Cardiac muscle cell (in vitro differentiated cells and primary cell): ENCODE data around the gene SDF4. TPM values are rescaled to one million over a fixed set of nuclear protein-coding genes. Genes with fewer than 3 reads are reported as not detected.

ENCODE experiments used
- DNase-seq, 2 donors: peaks; one replicate each; pipeline versions ENCODE4 v3.0.0 to v3.0.0-alpha.2; 2010 to 2017; ENCODE audit warnings: low read depth in 1 of 2, low spot score in 1 of 2
- H3K27ac ChIP-seq: fragments of 200-600 bp; sonication (generic); 2 replicates; pipeline ENCODE4 v1.5.1; 2016
- H3K27me3 ChIP-seq: fragments of 200-600 bp; sonication (generic); 2 replicates; pipeline ENCODE4 v1.6.0; 2016; ENCODE audit warnings: control low read depth
- H3K36me3 ChIP-seq: fragments of 200-600 bp; sonication (generic); 2 replicates; pipeline ENCODE4 v1.5.1; 2016; ENCODE audit warnings: control low read depth
- H3K4me1 ChIP-seq: fragments of 200-600 bp; sonication (generic); 2 replicates; pipeline ENCODE4 v1.8.1; 2017; ENCODE audit warnings: low read depth, mild to moderate bottlenecking, mixed run types
- H3K4me3 ChIP-seq: fragments of 200-600 bp; sonication (generic); 2 replicates; pipeline ENCODE4 v1.5.1; 2016; ENCODE audit warnings: mild to moderate bottlenecking
- H3K9me3 ChIP-seq: fragments of 200-600 bp; sonication (generic); 2 replicates; pipeline ENCODE4 v1.5.1; 2017; ENCODE audit warnings: low read depth, mild to moderate bottlenecking, control low read depth
- CTCF ChIP-seq: IDR thresholded peaks from 2 replicates; pipeline ENCODE4 v1.5.1; 2012; ENCODE audit warnings: low read depth, mild to moderate bottlenecking, low read length
- polyA plus RNA-seq: library from polyadenylated mRNA; unstranded; fragments of >200 nt; fragmentation: Nextera tagmentation; extraction: Ambion mirVana; gene quantifications from 2 replicates; pipeline ENCODE4 v1.2.1, GENCODE V29; 2016
- total RNA-seq: library from RNA; depleted of rRNA; stranded (reverse); fragments of >200 nt; gene quantifications from 2 replicates; pipeline ENCODE4 v1.2.3, GENCODE V29; 2016

SDF4 gene
- total and polyA plus RNA-seq, 2 experiments from 2014 or later: 148 to 180 TPM

- no peak overlapping the region for H3K27ac ChIP-seq
- no peak for TF ChIP-seq CTCF
- no peaks in the 10 kb centered on the region for H3K4me1 ChIP-seq
- no peaks in the 10 kb centered on the region for H3K9me3 ChIP-seq
- H3K36me3 ChIP-seq: peaks cover 9% of the 10 kb centered on the region
- no peak for DNase-seq
- no peak overlapping the region for H3K4me3 ChIP-seq
- H3K27me3 ChIP-seq: no peaks in the 10 kb centered on the region
Measured at GRCh38 chr1:1215080-1215676, 16.6 kb downstream of the SDF4 start.

- H3K36me3 ChIP-seq: peaks cover 7% of the 10 kb centered on the region
- no peaks in the 10 kb centered on the region for H3K27me3 ChIP-seq
- no peak within 1 kb of the TSS for H3K4me3 ChIP-seq
- no peaks in the 10 kb centered on the region for H3K9me3 ChIP-seq
- TF ChIP-seq CTCF: no peak
- no peaks in the 10 kb centered on the region for H3K4me1 ChIP-seq
- no peak for DNase-seq
- no peak within 1 kb of the TSS for H3K27ac ChIP-seq
Measured at GRCh38 chr1:1213345-1214265, 18.2 kb downstream of the SDF4 start, which contains the start of gene TNFRSF4. TNFRSF4 (minus strand) TSS chr1:1214153; CDS start chr1:1214127, 26 bp downstream.

GRCh38 chr1:1212780-1213344 is 18.9 kb downstream of the SDF4 start:
- Histone ChIP-seq H3K27ac (no peak overlapping the region), H3K27me3 (no peaks in the 10 kb centered on the region), H3K9me3 (no peaks in the 10 kb centered on the region), H3K4me1 (no peaks in the 10 kb centered on the region), H3K4me3 (no peak overlapping the region), H3K36me3 (peaks cover 5% of the 10 kb centered on the region)
- DNase-seq: peak in 1 of 2 donors; percentile 16
- TF ChIP-seq CTCF: no peak

GRCh38 chr1:1211541-1212441 is 20.0 kb downstream of the SDF4 start:
- Histone ChIP-seq H3K4me1 (no peaks in the 10 kb centered on the region), H3K4me3 (no peak overlapping the region)

More at GRCh38 chr1:1211541-1212441, 20.0 kb downstream of the SDF4 start:
- no peak for DNase-seq
- Histone ChIP-seq H3K9me3 (no peaks in the 10 kb centered on the region), H3K36me3 (peaks cover 2% of the 10 kb centered on the region), H3K27ac (no peak overlapping the region), H3K27me3 (peaks cover 7% of the 10 kb centered on the region)
- TF ChIP-seq CTCF: no peak
